Adrenal gland (tissue), 12 donors: ENCODE measurements around the gene FUT6. TPM values are rescaled to one million over a fixed set of nuclear protein-coding genes. Genes with fewer than 3 reads are reported as not detected.

ENCODE experiments used
- DNase-seq, 7 donors: peaks; one replicate each; pipeline ENCODE4 v3.0.0-alpha.2; 2019 to 2020
- H3K27ac ChIP-seq, 5 donors: fragments of 200-600 bp; sonication (generic) in 4 of 5; 1 replicate in 3 of 5; 2 replicates in 2 of 5; pipeline versions ENCODE4 v1.5.1 to v1.8.0; 2016 to 2020; ENCODE audit warnings: mild to moderate bottlenecking in 1 of 5
- H3K27me3 ChIP-seq: fragments of 200-600 bp; 2 replicates; pipeline ENCODE4 v1.8.0; 2021
- H3K36me3 ChIP-seq, 2 donors: fragments of 200-600 bp; replicated peaks in 1 of 2; 1 replicate in 1 of 2; 2 replicates in 1 of 2; pipeline versions ENCODE4 v1.5.1 to v1.8.0; 2018 to 2022
- H3K4me1 ChIP-seq, 2 donors: fragments of 200-600 bp; replicated peaks in 1 of 2; 1 replicate in 1 of 2; 2 replicates in 1 of 2; pipeline versions ENCODE4 v1.5.1 to v1.8.0; 2018 to 2021
- H3K4me3 ChIP-seq, 4 donors: fragments of 200-600 bp; sonication (generic) in 3 of 4; one replicate each; pipeline ENCODE4 v1.5.1; 2016 to 2018
- H3K9me3 ChIP-seq, 3 donors: fragments of 200-600 bp; sonication (generic) in 1 of 3; replicated peaks in 1 of 3; 1 replicate in 2 of 3; 2 replicates in 1 of 3; pipeline versions ENCODE4 v1.5.1 to v1.8.0; 2016 to 2021
- POLR2A ChIP-seq, 2 donors: fragments of 450-650 bp; IDR thresholded peaks; one replicate each; pipeline ENCODE4 v1.6.1; 2017; ENCODE audit warnings: antibody characterized with exemption in 2 of 2, mild to moderate bottlenecking in 2 of 2, moderate library complexity in 1 of 2
- WGBS, 4 donors: extraction: QIAGEN DNeasy Blood & Tissue Kit in 2 of 4; methylation state at CpG; one replicate each; pipeline versions ENCODE4 v1.1.5 to v1.1.7; 2013 to 2017; 5-methylcytosine and 5-hydroxymethylcytosine counted together
- intact Hi-C, 2 donors: fragments of 100-400 bp; cut with DNase I; formaldehyde crosslinking; loops; one replicate each; pipeline versions ENCODE4 v1.14.1 to v1.15.0; 2022 to 2023
- polyA plus RNA-seq, 3 donors: library from polyadenylated mRNA; stranded (reverse); fragments of 200-250 nt in 2 of 3; fragments of 350-450 nt in 1 of 3; fragmentation: Illumina TruSeq in 1 of 3; extraction: RNeasy Lipid Tissue Mini Kit (QIAGEN cat#74804) in 1 of 3; gene quantifications; one replicate each; pipeline ENCODE4 v1.2.3, GENCODE V29; 2013 to 2014
- total RNA-seq, 9 donors: library from RNA; depleted of rRNA in 4 of 9; stranded (reverse); fragments of >200 nt in 4 of 9; fragments of 120-200 nt in 1 of 9; fragmentation: NEBNext Ultra II Directional in 1 of 9; extraction: Animal tissue kit (Norgen Biotek cat#: 25700) in 1 of 9; gene quantifications; one replicate each; pipeline versions ENCODE4 v1.1.0 to v1.2.4, GENCODE V29; 2013 to 2023
- TF ChIP-seq, protein P1 (sequence below), 6 experiments: fragments of 450-650 bp in 4 of 6; fragments of 200-600 bp in 2 of 6; sonication (generic) in 1 of 6; IDR thresholded peaks; 1 replicate in 5 of 6; 2 replicates in 1 of 6; pipeline versions ENCODE4 v1.5.1 to v1.8.0; 2016 to 2021; ENCODE audit warnings: antibody characterized with exemption in 6 of 6, mild to moderate bottlenecking in 2 of 6, moderate library complexity in 1 of 6
- donor health status: healthy with polysubstance abuse.
- donor health status: Bipolar disorder and iron deficiency.
- donor health status: DM: yes; HTN: yes; CAD: no.
- donor health status: DM: no; HTN: no; CAD: no.
- donor health status: DM: no; HTN: no; CAD: no.
- donor health status: DM: yes; HTN: yes; CAD: no.

The FUT6 gene
- total and polyA plus RNA-seq, 12 donors, result 0.03 TPM; not detected in 11

DNA sequence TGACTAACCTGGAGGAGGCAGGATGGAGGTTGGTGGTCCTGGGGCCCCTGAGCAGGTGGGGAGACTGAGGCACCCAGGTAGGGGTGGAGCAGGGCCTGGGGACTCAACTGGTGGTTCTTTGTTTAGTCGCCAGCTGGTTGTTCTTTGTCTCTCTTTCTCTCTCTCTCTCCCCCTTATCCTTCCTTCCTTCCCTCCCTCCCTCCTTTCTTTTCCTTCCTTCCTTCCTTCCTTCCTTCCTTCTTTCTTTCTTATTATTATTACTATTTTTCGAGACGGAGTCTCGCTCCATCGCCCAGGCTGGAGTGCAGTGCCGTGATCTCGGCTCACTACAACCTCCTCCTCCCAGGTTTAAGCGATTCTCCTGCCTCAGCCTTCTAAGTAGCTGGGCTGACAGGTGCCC is 41.3 kb downstream of the FUT6 start:
- H3K9me3 ChIP-seq, result no peaks in the 10 kb centered on the region
- H3K4me3 ChIP-seq, result no peak overlapping the region
- H3K4me1 ChIP-seq, result peaks cover 24% of the 10 kb centered on the region in 2 donors
- WGBS, 4 donors, result 87 to 94% (median 92%) methylated on average over 8 of the region's 8 CpGs
- intact Hi-C loops, result no loop called here
- DNase-seq, result no peak
- H3K27me3 ChIP-seq, result no peaks in the 10 kb centered on the region
- H3K36me3 ChIP-seq, result no peaks in the 10 kb centered on the region
- TF ChIP-seq, protein P1, sequence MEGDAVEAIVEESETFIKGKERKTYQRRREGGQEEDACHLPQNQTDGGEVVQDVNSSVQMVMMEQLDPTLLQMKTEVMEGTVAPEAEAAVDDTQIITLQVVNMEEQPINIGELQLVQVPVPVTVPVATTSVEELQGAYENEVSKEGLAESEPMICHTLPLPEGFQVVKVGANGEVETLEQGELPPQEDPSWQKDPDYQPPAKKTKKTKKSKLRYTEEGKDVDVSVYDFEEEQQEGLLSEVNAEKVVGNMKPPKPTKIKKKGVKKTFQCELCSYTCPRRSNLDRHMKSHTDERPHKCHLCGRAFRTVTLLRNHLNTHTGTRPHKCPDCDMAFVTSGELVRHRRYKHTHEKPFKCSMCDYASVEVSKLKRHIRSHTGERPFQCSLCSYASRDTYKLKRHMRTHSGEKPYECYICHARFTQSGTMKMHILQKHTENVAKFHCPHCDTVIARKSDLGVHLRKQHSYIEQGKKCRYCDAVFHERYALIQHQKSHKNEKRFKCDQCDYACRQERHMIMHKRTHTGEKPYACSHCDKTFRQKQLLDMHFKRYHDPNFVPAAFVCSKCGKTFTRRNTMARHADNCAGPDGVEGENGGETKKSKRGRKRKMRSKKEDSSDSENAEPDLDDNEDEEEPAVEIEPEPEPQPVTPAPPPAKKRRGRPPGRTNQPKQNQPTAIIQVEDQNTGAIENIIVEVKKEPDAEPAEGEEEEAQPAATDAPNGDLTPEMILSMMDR (IDR thresholded peaks at IDR 0.05), result no peak
- TF ChIP-seq POLR2A (IDR thresholded peaks at IDR 0.05), result no peak
- no peak overlapping the region for H3K27ac ChIP-seq

DNA sequence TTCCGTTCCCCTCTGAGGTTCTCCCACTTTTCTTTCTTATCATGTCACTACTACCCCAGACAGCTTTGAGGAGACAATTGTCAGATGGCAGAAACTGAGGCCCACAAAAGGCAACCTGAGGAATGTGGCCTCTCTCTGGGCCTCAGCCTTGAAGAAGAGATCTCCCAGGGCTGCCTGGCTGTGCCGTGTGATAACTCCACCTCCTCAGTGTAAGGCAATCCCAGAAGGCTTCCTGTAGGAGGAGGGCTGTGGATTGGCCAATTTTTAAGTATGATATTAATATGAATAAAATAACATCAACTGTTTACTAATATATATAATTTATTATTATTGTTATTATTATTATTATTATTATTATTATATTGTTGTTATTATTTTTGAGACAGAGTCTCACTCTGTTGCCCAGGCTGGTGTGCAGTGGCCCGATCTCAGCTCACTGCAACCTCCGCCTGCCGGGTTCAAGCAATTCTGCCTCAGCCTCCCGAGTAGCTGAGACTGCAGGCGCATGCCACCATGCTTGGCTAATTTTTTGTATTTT is 44.1 kb downstream of the FUT6 start:
- intact Hi-C loops, result no loop called here
- TF ChIP-seq POLR2A (IDR thresholded peaks at IDR 0.05), result no peak
- TF ChIP-seq, protein P1 (IDR thresholded peaks at IDR 0.05), result no peak
- Histone ChIP-seq H3K36me3 (no peaks in the 10 kb centered on the region), H3K27ac (no peak overlapping the region), H3K9me3 (no peaks in the 10 kb centered on the region), H3K4me3 (no peak overlapping the region), H3K27me3 (no peaks in the 10 kb centered on the region), H3K4me1 (peaks cover 15 to 17% of the 10 kb centered on the region in 2 donors)
- DNase-seq, result no peak
- 83 to 88% (median 88%) methylated on average over 7 of the region's 7 CpGs for whole genome bisulfite sequencing, 4 donors

DNA sequence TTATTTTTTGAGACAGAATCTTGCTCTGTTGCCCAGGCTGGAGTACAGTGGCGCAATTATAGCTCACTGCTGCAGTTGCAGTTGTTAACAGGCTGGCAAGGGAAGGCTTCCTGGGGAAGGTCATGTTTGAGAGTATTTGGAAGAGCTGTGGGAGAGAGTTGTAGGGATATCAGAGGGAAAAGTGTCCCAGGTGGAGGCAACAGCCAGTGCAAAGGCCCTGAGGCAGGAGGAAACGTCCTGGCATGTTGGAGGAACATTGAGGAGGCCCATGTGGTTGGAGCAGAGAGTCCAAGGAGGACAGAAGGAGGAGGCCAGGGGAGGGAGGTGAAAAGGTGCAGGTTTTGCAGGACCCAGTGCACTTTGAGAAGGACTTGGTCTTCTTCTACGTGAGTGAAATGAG is 46.3 kb downstream of the FUT6 start:
- 87 to 98% (median 96%) methylated on average over 3 of the region's 3 CpGs for WGBS, 4 donors
- Histone ChIP-seq H3K36me3 (peaks cover 0 to 19% of the 10 kb centered on the region in 2 donors), H3K27me3 (no peaks in the 10 kb centered on the region), H3K27ac (no peak overlapping the region), H3K4me3 (no peak overlapping the region), H3K9me3 (no peaks in the 10 kb centered on the region), H3K4me1 (peaks cover 6 to 8% of the 10 kb centered on the region in 2 donors)
- no peak for TF ChIP-seq POLR2A (IDR thresholded peaks at IDR 0.05)
- TF ChIP-seq, protein P1 (IDR thresholded peaks at IDR 0.05), result no peak
- intact Hi-C loops, result no loop called here
- DNase-seq, result no peak

DNA sequence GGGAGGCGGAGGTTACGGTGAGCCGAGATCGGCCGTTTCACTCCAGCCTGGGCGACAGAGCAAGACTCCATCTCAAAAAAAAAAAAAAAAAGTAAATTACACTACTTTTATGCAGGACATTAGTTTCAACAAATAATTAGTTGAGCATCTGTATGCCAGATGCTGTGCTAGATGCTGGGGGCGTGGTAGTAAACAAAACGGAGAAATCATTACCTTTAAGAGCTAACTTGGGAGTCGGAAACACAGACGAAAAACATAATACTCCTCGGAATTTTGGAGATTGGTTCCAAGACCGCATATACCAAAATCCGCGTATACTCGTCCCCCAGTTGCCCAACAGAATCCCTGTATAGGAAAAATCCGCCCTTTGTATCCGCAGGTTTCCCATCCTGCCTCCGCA is 47.3 kb downstream of the FUT6 start:
- no peak for DNase-seq
- intact Hi-C loops, result no loop called here
- no peak for TF ChIP-seq POLR2A (IDR thresholded peaks at IDR 0.05)
- TF ChIP-seq, protein P1 (IDR thresholded peaks at IDR 0.05), result no peak
- Histone ChIP-seq H3K4me3 (no peak overlapping the region), H3K4me1 (peaks cover 6 to 8% of the 10 kb centered on the region in 2 donors), H3K27ac (no peak overlapping the region), H3K9me3 (no peaks in the 10 kb centered on the region), H3K36me3 (peaks cover 0 to 28% of the 10 kb centered on the region in 2 donors), H3K27me3 (no peaks in the 10 kb centered on the region)
- 92 to 95% (median 95%) methylated on average over 18 of the region's 18 CpGs for WGBS, 4 donors
